GM12878 (cell line): Measurements from ENCODE around the gene DSG4. TPM values are rescaled to one million over a fixed set of nuclear protein-coding genes. Genes with fewer than 3 reads are reported as not detected.
"Not testable (repeated sequence)": the region's sequence is repeated elsewhere in the genome, so short reads cannot be mapped to it uniquely, and the experiment has no call there.

Experiments used
- ATAC-seq: fragments of 200-7000 bp; cut with Tn5 transposase; 3 replicates; pipeline ENCODE4 v1.9.1; 2020; ENCODE audit warnings: mild to moderate bottlenecking, moderate library complexity
- BruUV-seq: library from RNA; stranded (reverse); fragments of 400-500 nt; replicated peaks from 2 replicates; lab custom pipeline; 2021; lab: Mats Ljungman, UMichigan
- CTCF ChIA-PET: fragments of 300-600 bp; sonication (Branson Sonifier 250); formaldehyde crosslinking; extraction: SDS; loops from one replicate; lab custom pipeline; 2021; ENCODE audit warnings: inconsistent platforms; lab: Yijun Ruan, JAX
- POLR2A ChIA-PET: fragments of 350-600 bp; formaldehyde crosslinking; extraction: SDS; loops from one replicate; lab custom pipeline; 2021; ENCODE audit warnings: inconsistent platforms; lab: Charles Lee
- RAD21 ChIA-PET: fragments of 300-600 bp; sonication (Branson Sonifier 250); formaldehyde crosslinking; loops from one replicate; lab custom pipeline; 2023; ENCODE audit warnings: antibody characterized with exemption; ENCODE audit not compliant: unreplicated experiment; lab: Charles Lee
- SMC1A ChIA-PET: fragments of 300-600 bp; sonication (Branson Sonifier 250); formaldehyde crosslinking; loops from one replicate; lab custom pipeline; 2023; ENCODE audit not compliant: unreplicated experiment, uncharacterized antibody; lab: Charles Lee
- DNase-seq: peaks from one replicate; pipeline ENCODE4 v3.0.0-alpha.2; 2011; ENCODE audit warnings: low read depth, low spot score
- FAIRE-seq: peaks from 3 replicates; lab custom pipeline; 2011; peaks lifted over from hg19 to GRCh38; lab: Jason Lieb, UNC
- H2AFZ ChIP-seq: 2 replicates; pipeline ENCODE4 v1.6.0; 2011; ENCODE audit warnings: low read depth, low read length, control low read depth; ENCODE audit not compliant: control insufficient read depth
- H3K27ac ChIP-seq: 2 replicates; pipeline ENCODE4 v1.5.1; 2011; ENCODE audit warnings: control low read depth; ENCODE audit not compliant: control insufficient read depth, insufficient read depth
- H3K27me3 ChIP-seq, 2 experiments: replicated peaks in 1 of 2; 2 replicates each; pipeline versions ENCODE4 v1.6.0 to v1.6.1; 2011; ENCODE audit warnings: low read length in 1 of 2; ENCODE audit not compliant: control insufficient read depth in 2 of 2, insufficient read depth in 2 of 2
- H3K36me3 ChIP-seq, 2 experiments: 2 replicates each; pipeline ENCODE4 v1.5.1; 2011; ENCODE audit warnings: low read length in 1 of 2; ENCODE audit not compliant: control insufficient read depth in 2 of 2, insufficient read depth in 2 of 2
- H3K4me1 ChIP-seq: 2 replicates; pipeline ENCODE4 v1.6.1; 2011; ENCODE audit warnings: mild to moderate bottlenecking, low read length, moderate library complexity, mixed read lengths; ENCODE audit not compliant: control insufficient read depth, insufficient read depth
- H3K4me2 ChIP-seq: 2 replicates; pipeline ENCODE4 v1.6.0; 2011; ENCODE audit warnings: control low read depth; ENCODE audit not compliant: control insufficient read depth, insufficient read depth
- H3K4me3 ChIP-seq: fragments of 200-600 bp; sonication (generic); 2 replicates; pipeline ENCODE4 v1.5.1; 2016
- H3K79me2 ChIP-seq: 2 replicates; pipeline ENCODE4 v1.6.0; 2011; ENCODE audit warnings: low read length; ENCODE audit not compliant: control insufficient read depth, insufficient read depth
- H3K9ac ChIP-seq: 2 replicates; pipeline ENCODE4 v1.8.0; 2011; ENCODE audit warnings: low read length, control low read depth, mixed read lengths; ENCODE audit not compliant: control insufficient read depth, insufficient read depth
- H3K9me3 ChIP-seq: replicated peaks from 3 replicates; pipeline ENCODE4 v1.5.1; 2011; ENCODE audit warnings: mild to moderate bottlenecking, low read length; ENCODE audit not compliant: control insufficient read depth, insufficient read depth
- H4K20me1 ChIP-seq: 2 replicates; pipeline ENCODE4 v1.6.0; 2011; ENCODE audit not compliant: control insufficient read depth, insufficient read depth
- MAX ChIP-seq: IDR thresholded peaks from 2 replicates; pipeline ENCODE4 v1.6.1; 2012; ENCODE audit warnings: low read depth, low read length, improper control_type of control experiment
- YY1 ChIP-seq: IDR thresholded peaks from 2 replicates; pipeline ENCODE4 v1.6.1; 2011; ENCODE audit warnings: low read depth, mild to moderate bottlenecking, low read length
- WGBS: methylation state at CpG from one replicate; pipeline ENCODE4 v1.1.6; 2016; ENCODE audit warnings: low lambda C conversion rate; ENCODE audit not compliant: insufficient replicate concordance, insufficient coverage; ENCODE audit errors: missing lambda C conversion rate; 5-methylcytosine and 5-hydroxymethylcytosine counted together
- in situ Hi-C: fragments of 300-500 bp; cut with MboI; formaldehyde crosslinking; loops from 9 replicates; pipeline ENCODE4 v1.14.3; 2018; ENCODE audit warnings: mixed read lengths
- intact Hi-C: fragments of 100-400 bp; cut with micrococcal nuclease; formaldehyde crosslinking; loops from one replicate; pipeline ENCODE4 v1.14.2; 2022; ENCODE audit not compliant: unreplicated experiment
- polyA plus RNA-seq, 11 experiments: library from polyadenylated mRNA; depleted of rRNA in 4 of 11; unstranded in 6 of 11; stranded (reverse) in 5 of 11; fragments of >200 nt; fragmentation: Nextera tagmentation in 4 of 11; fragmentation: Illumina TruSeq in 1 of 11; extraction: Ambion mirVana in 4 of 11; extraction: Trizol in 1 of 11; gene quantifications; 1 replicate in 1 of 11; 2 replicates in 10 of 11; pipeline versions ENCODE4 v1.2.1 to v1.2.3, GENCODE V29; 2011 to 2016; ENCODE audit warnings: inconsistent platforms in 2 of 11, missing spikeins in 2 of 11, low read depth in 1 of 11
- total RNA-seq, 4 experiments: library from RNA; depleted of rRNA in 3 of 4; stranded (reverse); fragments of >200 nt in 3 of 4; fragmentation: Illumina TruSeq in 1 of 4; extraction: Trizol in 1 of 4; gene quantifications; 2 replicates each; pipeline versions ENCODE4 v1.2.1 to v1.2.3, GENCODE V29; 2013 to 2021

The DSG4 gene
- total and polyA plus RNA-seq, 10 of the 15 experiments (the other 5 are each of a cell fraction or from before 2014, with no cell fraction given): 0.07 to 0.59 (median 0.17) TPM; not detected in 1

- in situ Hi-C loops: loop anchor here (10.0 kb wide), 1 partner anchor 61 kb away; no protein-coding TSS in a partner anchor
- TF ChIP-seq MAX (no peak), YY1 (peak; percentile 64; the same call in 1 of the 2 replicates)
- ATAC-seq (no peak), FAIRE-seq (no peak), DNase-seq (no peak)
- POLR2A ChIA-PET: no interaction called here
- Histone ChIP-seq H3K27me3 (no peaks in the 10 kb centered on the region), H3K4me1 (no peaks in the 10 kb centered on the region), H3K4me3 (no peak overlapping the region), H3K9ac (no peak overlapping the region), H3K27ac (no peak overlapping the region), H3K4me2 (no peak overlapping the region), H3K9me3 (no peaks in the 10 kb centered on the region), H2AFZ (peak overlapping the region; percentile 58; the same call in 1 of the 2 replicates), H4K20me1 (no peaks in the 10 kb centered on the region), H3K36me3 (no peaks in the 10 kb centered on the region), H3K79me2 (no peaks in the 10 kb centered on the region)
- WGBS: 19% methylated on average over 4 of the region's 4 CpGs
- BruUV-seq: no TSS peak
- SMC1A ChIA-PET: no interaction called here
- RAD21 ChIA-PET: no interaction called here
- CTCF ChIA-PET: no interaction called here
- intact Hi-C loops: loop anchor here (10.0 kb wide), 1 partner anchor 61 kb away; no protein-coding TSS in a partner anchor
These were observed 33.1 kb upstream of the DSG4 start for GRCh38 chr18:31343454-31343853.

GRCh38 chr18:31353336-31353735 is 23.2 kb upstream of the DSG4 start:
- in situ Hi-C loops, H3K79me2 ChIP-seq, FAIRE-seq, CTCF ChIA-PET, H3K4me2 ChIP-seq, H3K36me3 ChIP-seq, BruUV-seq, H3K27me3 ChIP-seq, intact Hi-C loops, H2AFZ ChIP-seq, POLR2A ChIA-PET, RAD21 ChIA-PET, SMC1A ChIA-PET, DNase-seq, H3K4me3 ChIP-seq, H3K9me3 ChIP-seq, H4K20me1 ChIP-seq, H3K9ac ChIP-seq, H3K27ac ChIP-seq, ATAC-seq, H3K4me1 ChIP-seq: not testable (repeated sequence)
- 66% methylated on average over 4 of the region's 17 CpGs for WGBS
